Retinal pigment epithelial cell (primary cell): ENCODE results near the gene ARSD.
A peak's percentile ranks its signal among the peaks of the same experiment; 100 is the strongest.
"Not testable (repeated sequence)": the region's sequence is repeated elsewhere in the genome, so short reads cannot be mapped to it uniquely, and the experiment has no call there.

Experiments used
- DNase-seq: peaks from one replicate; pipeline ENCODE4 v3.0.0-alpha.2; 2010; ENCODE audit warnings: low read depth
- H3K4me3 ChIP-seq: 2 replicates; pipeline ENCODE4 v1.5.1; 2011; ENCODE audit warnings: mild to moderate bottlenecking, low read length, control low read depth, moderate library complexity
- CTCF ChIP-seq: conservative IDR thresholded peaks from 2 replicates; pipeline ENCODE4 v1.5.1; 2011; ENCODE audit warnings: low read depth, low read length, control low read depth, inconsistent platforms

ARSD gene

GRCh38 chrX:2928583-2929434 is at the start of gene ARSD:
TSS of gene ARSD (minus strand) at chrX:2929339. CDS start at chrX:2929275, 64 bp downstream.
- no peak for TF ChIP-seq CTCF
- peak within 1 kb of the TSS; percentile 75 for H3K4me3 ChIP-seq
- peak; percentile 84 for DNase-seq

- not testable (repeated sequence) for DNase-seq, H3K4me3 ChIP-seq
Observed at GRCh38 chrX:2978639-2979038, 49.5 kb upstream of the ARSD start.

GRCh38 chrX:2974961-2975360 is 45.8 kb upstream of the ARSD start:
- TF ChIP-seq CTCF = no peak
- no peak overlapping the region for H3K4me3 ChIP-seq
- DNase-seq = no peak

- no peak for DNase-seq
- TF ChIP-seq CTCF = no peak
- H3K4me3 ChIP-seq = no peak overlapping the region
Observed at GRCh38 chrX:2972391-2972790, 43.3 kb upstream of the ARSD start.

- no peak for TF ChIP-seq CTCF
- H3K4me3 ChIP-seq = no peak overlapping the region
- DNase-seq = no peak
Observed at GRCh38 chrX:2969021-2969420, 39.9 kb upstream of the ARSD start.

- no peak for DNase-seq
- H3K4me3 ChIP-seq = peak overlapping the region; percentile 19
- no peak for TF ChIP-seq CTCF
Observed at GRCh38 chrX:2967998-2968909, 39.1 kb upstream of the ARSD start.

- H3K4me3 ChIP-seq = no peak overlapping the region
- DNase-seq = no peak
- no peak for TF ChIP-seq CTCF
Observed at GRCh38 chrX:2967584-2967983, 38.4 kb upstream of the ARSD start.
